Measurements from ENCODE around the gene ATXN3L. TPM values are rescaled to one million over a fixed set of nuclear protein-coding genes. Genes with fewer than 3 reads are reported as not detected.

ATXN3L gene
- total and polyA plus RNA-seq, 10 of the 15 experiments (the other 5 are each of a cell fraction or from before 2014, with no cell fraction given), result not detected

DNA sequence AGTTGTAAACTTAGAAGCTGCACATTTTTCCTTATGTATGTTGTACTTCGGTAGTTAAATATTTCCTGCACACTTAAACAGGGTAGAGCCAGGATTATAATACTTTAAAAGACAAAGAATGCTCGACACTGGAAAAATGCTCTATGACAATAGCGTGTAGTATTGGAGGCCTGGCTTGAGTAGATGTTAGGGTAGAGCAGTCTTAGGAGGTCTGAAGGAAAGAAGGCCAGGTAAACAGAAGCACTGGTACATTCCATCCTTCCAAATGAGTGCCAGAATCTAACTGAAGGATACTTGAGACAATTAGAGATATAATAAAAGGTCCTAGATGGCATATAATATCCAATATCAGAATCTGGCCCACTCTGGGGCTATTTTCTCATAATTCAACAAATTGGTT lies 42.3 kb downstream of the ATXN3L start:
- no peak overlapping the region for H3K27ac ChIP-seq (ENCODE audit: control insufficient read depth, insufficient read depth)
- H3K9me3 ChIP-seq (replicated peaks; ENCODE audit: control insufficient read depth, insufficient read depth, low read length), result no peaks in the 10 kb centered on the region; the same call in 2 of the 3 replicates
- H3K27me3 ChIP-seq (replicated peaks in 1 of 2; ENCODE audit: control insufficient read depth in 2 of 2, insufficient read depth in 2 of 2, low read length in 1 of 2), result no peaks in the 10 kb centered on the region
- no TSS peak for BruUV-seq (replicated peaks)
- FAIRE-seq, result no peak
- ChIA-PET RAD21 (ENCODE audit: unreplicated experiment) (interaction anchor here (1.5 kb wide), 1 partner anchor 210 kb away, joined by 3 read pairs; no protein-coding TSS in a partner anchor), CTCF (interaction anchor here (1.6 to 2.0 kb wide), 2 partner anchors 9 to 13 kb away, joined by 5 to 7 read pairs; no protein-coding TSS in a partner anchor), SMC1A (ENCODE audit: uncharacterized antibody, unreplicated experiment) (interaction anchor here (0.6 to 1.3 kb wide), 2 partner anchors 14 to 27 kb away, joined by 3 read pairs; no protein-coding TSS in a partner anchor), POLR2A (no interaction called here)
- H3K4me1 ChIP-seq (ENCODE audit: control insufficient read depth, insufficient read depth, low read length), result no peaks in the 10 kb centered on the region
- H4K20me1 ChIP-seq (ENCODE audit: control insufficient read depth, insufficient read depth), result no peaks in the 10 kb centered on the region
- in situ Hi-C loops (cut with MboI), result no loop called here
- no peak overlapping the region for H3K9ac ChIP-seq (ENCODE audit: control insufficient read depth, insufficient read depth, low read length)
- H3K79me2 ChIP-seq (ENCODE audit: control insufficient read depth, insufficient read depth, low read length), result no peaks in the 10 kb centered on the region
- H3K36me3 ChIP-seq (ENCODE audit: control insufficient read depth in 2 of 2, insufficient read depth in 2 of 2, low read length in 1 of 2), result no peaks in the 10 kb centered on the region
- 66% methylated on average over 3 of the region's 3 CpGs for WGBS (ENCODE audit: insufficient coverage, insufficient replicate concordance, low lambda C conversion rate, missing lambda C conversion rate)
- intact Hi-C loops (cut with micrococcal nuclease; ENCODE audit: unreplicated experiment), result no loop called here
- no peak for ATAC-seq
- H3K4me3 ChIP-seq, result no peak overlapping the region
- H2AFZ ChIP-seq (ENCODE audit: control insufficient read depth, low read depth, low read length), result no peak overlapping the region
- DNase-seq (ENCODE audit: low read depth, low spot score), result no peak
- no peak overlapping the region for H3K4me2 ChIP-seq (ENCODE audit: control insufficient read depth, insufficient read depth)
- TF ChIP-seq SUPT20H (IDR thresholded peaks at IDR 0.05; ENCODE audit: borderline replicate concordance, control insufficient read depth, low read depth, low read length) (no peak), KAT2A (conservative IDR thresholded peaks at IDR 0.05; ENCODE audit: control insufficient read depth, low read depth, low read length) (no peak), RUNX3 (IDR thresholded peaks at IDR 0.05; ENCODE audit: low read length) (no peak), MTA3 (IDR thresholded peaks at IDR 0.05; ENCODE audit: borderline replicate concordance, low read length) (no peak), CREB1 (IDR thresholded peaks at IDR 0.05; ENCODE audit: low read depth) (no peak), NR2C1 (IDR thresholded peaks at IDR 0.05) (no peak), USF2 (IDR thresholded peaks at IDR 0.05; ENCODE audit: borderline replicate concordance, low read depth, low read length) (no peak), MXI1 (IDR thresholded peaks at IDR 0.05; ENCODE audit: low read depth, low read length) (no peak), ZNF384 (IDR thresholded peaks at IDR 0.05; ENCODE audit: borderline replicate concordance, low read depth, low read length) (no peak)
- TF ChIP-seq, protein P1, sequence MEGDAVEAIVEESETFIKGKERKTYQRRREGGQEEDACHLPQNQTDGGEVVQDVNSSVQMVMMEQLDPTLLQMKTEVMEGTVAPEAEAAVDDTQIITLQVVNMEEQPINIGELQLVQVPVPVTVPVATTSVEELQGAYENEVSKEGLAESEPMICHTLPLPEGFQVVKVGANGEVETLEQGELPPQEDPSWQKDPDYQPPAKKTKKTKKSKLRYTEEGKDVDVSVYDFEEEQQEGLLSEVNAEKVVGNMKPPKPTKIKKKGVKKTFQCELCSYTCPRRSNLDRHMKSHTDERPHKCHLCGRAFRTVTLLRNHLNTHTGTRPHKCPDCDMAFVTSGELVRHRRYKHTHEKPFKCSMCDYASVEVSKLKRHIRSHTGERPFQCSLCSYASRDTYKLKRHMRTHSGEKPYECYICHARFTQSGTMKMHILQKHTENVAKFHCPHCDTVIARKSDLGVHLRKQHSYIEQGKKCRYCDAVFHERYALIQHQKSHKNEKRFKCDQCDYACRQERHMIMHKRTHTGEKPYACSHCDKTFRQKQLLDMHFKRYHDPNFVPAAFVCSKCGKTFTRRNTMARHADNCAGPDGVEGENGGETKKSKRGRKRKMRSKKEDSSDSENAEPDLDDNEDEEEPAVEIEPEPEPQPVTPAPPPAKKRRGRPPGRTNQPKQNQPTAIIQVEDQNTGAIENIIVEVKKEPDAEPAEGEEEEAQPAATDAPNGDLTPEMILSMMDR (IDR thresholded peaks at IDR 0.05 in 2 of 3, conservative IDR thresholded peaks at IDR 0.05 in 1 of 3; ENCODE audit: control insufficient read depth in 2 of 3, extremely low read depth in 1 of 3, insufficient read depth in 1 of 3, low read depth in 3 of 3, low read length in 3 of 3), result no peak
- TF ChIP-seq, protein P2, sequence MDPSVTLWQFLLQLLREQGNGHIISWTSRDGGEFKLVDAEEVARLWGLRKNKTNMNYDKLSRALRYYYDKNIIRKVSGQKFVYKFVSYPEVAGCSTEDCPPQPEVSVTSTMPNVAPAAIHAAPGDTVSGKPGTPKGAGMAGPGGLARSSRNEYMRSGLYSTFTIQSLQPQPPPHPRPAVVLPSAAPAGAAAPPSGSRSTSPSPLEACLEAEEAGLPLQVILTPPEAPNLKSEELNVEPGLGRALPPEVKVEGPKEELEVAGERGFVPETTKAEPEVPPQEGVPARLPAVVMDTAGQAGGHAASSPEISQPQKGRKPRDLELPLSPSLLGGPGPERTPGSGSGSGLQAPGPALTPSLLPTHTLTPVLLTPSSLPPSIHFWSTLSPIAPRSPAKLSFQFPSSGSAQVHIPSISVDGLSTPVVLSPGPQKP (IDR thresholded peaks at IDR 0.05; ENCODE audit: low read depth, low read length), result no peak
- TF ChIP-seq, protein P3, sequence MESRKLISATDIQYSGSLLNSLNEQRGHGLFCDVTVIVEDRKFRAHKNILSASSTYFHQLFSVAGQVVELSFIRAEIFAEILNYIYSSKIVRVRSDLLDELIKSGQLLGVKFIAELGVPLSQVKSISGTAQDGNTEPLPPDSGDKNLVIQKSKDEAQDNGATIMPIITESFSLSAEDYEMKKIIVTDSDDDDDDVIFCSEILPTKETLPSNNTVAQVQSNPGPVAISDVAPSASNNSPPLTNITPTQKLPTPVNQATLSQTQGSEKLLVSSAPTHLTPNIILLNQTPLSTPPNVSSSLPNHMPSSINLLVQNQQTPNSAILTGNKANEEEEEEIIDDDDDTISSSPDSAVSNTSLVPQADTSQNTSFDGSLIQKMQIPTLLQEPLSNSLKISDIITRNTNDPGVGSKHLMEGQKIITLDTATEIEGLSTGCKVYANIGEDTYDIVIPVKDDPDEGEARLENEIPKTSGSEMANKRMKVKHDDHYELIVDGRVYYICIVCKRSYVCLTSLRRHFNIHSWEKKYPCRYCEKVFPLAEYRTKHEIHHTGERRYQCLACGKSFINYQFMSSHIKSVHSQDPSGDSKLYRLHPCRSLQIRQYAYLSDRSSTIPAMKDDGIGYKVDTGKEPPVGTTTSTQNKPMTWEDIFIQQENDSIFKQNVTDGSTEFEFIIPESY (IDR thresholded peaks at IDR 0.05), result no peak
- TF ChIP-seq, protein P4, sequence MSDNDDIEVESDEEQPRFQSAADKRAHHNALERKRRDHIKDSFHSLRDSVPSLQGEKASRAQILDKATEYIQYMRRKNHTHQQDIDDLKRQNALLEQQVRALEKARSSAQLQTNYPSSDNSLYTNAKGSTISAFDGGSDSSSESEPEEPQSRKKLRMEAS (IDR thresholded peaks at IDR 0.05; ENCODE audit: low read depth, low read length), result no peak
- TF ChIP-seq, protein P5, sequence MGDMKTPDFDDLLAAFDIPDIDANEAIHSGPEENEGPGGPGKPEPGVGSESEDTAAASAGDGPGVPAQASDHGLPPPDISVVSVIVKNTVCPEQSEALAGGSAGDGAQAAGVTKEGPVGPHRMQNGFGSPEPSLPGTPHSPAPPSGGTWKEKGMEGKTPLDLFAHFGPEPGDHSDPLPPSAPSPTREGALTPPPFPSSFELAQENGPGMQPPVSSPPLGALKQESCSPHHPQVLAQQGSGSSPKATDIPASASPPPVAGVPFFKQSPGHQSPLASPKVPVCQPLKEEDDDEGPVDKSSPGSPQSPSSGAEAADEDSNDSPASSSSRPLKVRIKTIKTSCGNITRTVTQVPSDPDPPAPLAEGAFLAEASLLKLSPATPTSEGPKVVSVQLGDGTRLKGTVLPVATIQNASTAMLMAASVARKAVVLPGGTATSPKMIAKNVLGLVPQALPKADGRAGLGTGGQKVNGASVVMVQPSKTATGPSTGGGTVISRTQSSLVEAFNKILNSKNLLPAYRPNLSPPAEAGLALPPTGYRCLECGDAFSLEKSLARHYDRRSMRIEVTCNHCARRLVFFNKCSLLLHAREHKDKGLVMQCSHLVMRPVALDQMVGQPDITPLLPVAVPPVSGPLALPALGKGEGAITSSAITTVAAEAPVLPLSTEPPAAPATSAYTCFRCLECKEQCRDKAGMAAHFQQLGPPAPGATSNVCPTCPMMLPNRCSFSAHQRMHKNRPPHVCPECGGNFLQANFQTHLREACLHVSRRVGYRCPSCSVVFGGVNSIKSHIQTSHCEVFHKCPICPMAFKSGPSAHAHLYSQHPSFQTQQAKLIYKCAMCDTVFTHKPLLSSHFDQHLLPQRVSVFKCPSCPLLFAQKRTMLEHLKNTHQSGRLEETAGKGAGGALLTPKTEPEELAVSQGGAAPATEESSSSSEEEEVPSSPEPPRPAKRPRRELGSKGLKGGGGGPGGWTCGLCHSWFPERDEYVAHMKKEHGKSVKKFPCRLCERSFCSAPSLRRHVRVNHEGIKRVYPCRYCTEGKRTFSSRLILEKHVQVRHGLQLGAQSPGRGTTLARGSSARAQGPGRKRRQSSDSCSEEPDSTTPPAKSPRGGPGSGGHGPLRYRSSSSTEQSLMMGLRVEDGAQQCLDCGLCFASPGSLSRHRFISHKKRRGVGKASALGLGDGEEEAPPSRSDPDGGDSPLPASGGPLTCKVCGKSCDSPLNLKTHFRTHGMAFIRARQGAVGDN (IDR thresholded peaks at IDR 0.05), result no peak
